Endothelial cell of umbilical vein (primary cell): Measurements from ENCODE around the gene PPP1R1B.

ENCODE experiments used
- MAX ChIP-seq: IDR thresholded peaks from 2 replicates; pipeline ENCODE4 v1.6.1; 2011; ENCODE audit not compliant: insufficient read depth, insufficient read length
- POLR2AphosphoS5 ChIP-seq: IDR thresholded peaks from 2 replicates; pipeline ENCODE4 v1.6.1; 2012; ENCODE audit warnings: low read depth, mild to moderate bottlenecking, control low read depth, low read length, moderate library complexity; ENCODE audit not compliant: insufficient read depth

- TF ChIP-seq POLR2AphosphoS5 (no peak), MAX (no peak)
Observed at GRCh38 chr17:39580082-39580468, 46.7 kb upstream of the PPP1R1B start.
